HG03159 (cell line): Measurements from ENCODE around the gene MGAT4B.
"Not testable (repeated sequence)": the region's sequence is repeated elsewhere in the genome, so short reads cannot be mapped to it uniquely, and the experiment has no call there.

ENCODE experiments used
- ATAC-seq: cut with Tn5 transposase; IDR thresholded peaks from one replicate; pipeline ENCODE4 v1.9.1; 2021; ENCODE audit warnings: mild to moderate bottlenecking, moderate library complexity; ENCODE audit not compliant: unreplicated experiment

MGAT4B gene

GRCh38 chr5:179806250-179807048, at the start of gene MGAT4B:
Gene MGAT4B, minus strand, starts transcription at chr5:179806866. Its CDS starts 283 bp downstream, at chr5:179806583.
- ATAC-seq = peak; percentile 66

GRCh38 chr5:179854356-179854755, 47.7 kb upstream of the MGAT4B start:
- no peak for ATAC-seq

GRCh38 chr5:179852993-179853547, 46.4 kb upstream of the MGAT4B start:
- peak; percentile 81 for ATAC-seq

GRCh38 chr5:179841621-179842020, 35.0 kb upstream of the MGAT4B start:
- no peak for ATAC-seq

- ATAC-seq = no peak
These were observed 34.1 kb upstream of the MGAT4B start for GRCh38 chr5:179840766-179841165.

GRCh38 chr5:179840321-179840720, 33.7 kb upstream of the MGAT4B start:
- no peak for ATAC-seq

- no peak for ATAC-seq
These were observed 32.9 kb upstream of the MGAT4B start for GRCh38 chr5:179839328-179840256.

GRCh38 chr5:179837076-179838011, 30.7 kb upstream of the MGAT4B start:
- no peak for ATAC-seq

- peak; percentile 55 for ATAC-seq
These were observed 29.8 kb upstream of the MGAT4B start for GRCh38 chr5:179836225-179837019.

GRCh38 chr5:179834871-179835270, 28.2 kb upstream of the MGAT4B start:
- not testable (repeated sequence) for ATAC-seq

- no peak for ATAC-seq
These were observed 27.5 kb upstream of the MGAT4B start for GRCh38 chr5:179834120-179834519.

- no peak for ATAC-seq
These were observed 27.0 kb upstream of the MGAT4B start for GRCh38 chr5:179833709-179834070.

- no peak for ATAC-seq
These were observed 26.5 kb upstream of the MGAT4B start for GRCh38 chr5:179833056-179833708.

GRCh38 chr5:179832039-179832745, 25.5 kb upstream of the MGAT4B start:
- ATAC-seq = no peak

GRCh38 chr5:179830818-179831468, 24.3 kb upstream of the MGAT4B start:
- ATAC-seq = no peak

- ATAC-seq = no peak
These were observed 23.2 kb upstream of the MGAT4B start for GRCh38 chr5:179829732-179830435.

GRCh38 chr5:179828756-179829421, 22.2 kb upstream of the MGAT4B start:
- no peak for ATAC-seq
